GM21515 (cell line): ENCODE data around the gene GABRG3.
"Not testable (repeated sequence)": the region's sequence is repeated elsewhere in the genome, so short reads cannot be mapped to it uniquely, and the experiment has no call there.

Experiments
- ATAC-seq: cut with Tn5 transposase; IDR thresholded peaks from one replicate; pipeline ENCODE4 v1.9.1; 2021; ENCODE audit not compliant: unreplicated experiment

GABRG3 gene

DNA sequence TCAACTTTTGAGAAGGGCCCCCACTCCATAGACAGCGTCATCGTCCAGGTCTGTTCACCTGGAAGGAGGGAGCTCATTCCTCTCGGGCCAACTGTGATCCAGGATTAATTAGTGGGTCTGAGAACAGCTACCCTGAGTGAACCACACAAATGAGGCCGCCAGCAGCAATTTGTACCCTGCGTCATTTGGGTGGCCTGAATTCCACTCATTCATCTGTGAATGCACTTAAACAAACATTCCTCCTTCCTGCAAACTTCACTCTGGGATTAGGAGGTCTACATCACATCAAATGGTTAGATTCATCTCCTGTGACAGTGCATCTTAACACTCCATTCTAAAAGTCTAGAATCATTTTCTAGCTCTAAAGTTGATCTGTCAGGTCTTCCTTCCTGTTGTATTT lies 201.8 kb downstream of the GABRG3 start:
- ATAC-seq: no peak

DNA sequence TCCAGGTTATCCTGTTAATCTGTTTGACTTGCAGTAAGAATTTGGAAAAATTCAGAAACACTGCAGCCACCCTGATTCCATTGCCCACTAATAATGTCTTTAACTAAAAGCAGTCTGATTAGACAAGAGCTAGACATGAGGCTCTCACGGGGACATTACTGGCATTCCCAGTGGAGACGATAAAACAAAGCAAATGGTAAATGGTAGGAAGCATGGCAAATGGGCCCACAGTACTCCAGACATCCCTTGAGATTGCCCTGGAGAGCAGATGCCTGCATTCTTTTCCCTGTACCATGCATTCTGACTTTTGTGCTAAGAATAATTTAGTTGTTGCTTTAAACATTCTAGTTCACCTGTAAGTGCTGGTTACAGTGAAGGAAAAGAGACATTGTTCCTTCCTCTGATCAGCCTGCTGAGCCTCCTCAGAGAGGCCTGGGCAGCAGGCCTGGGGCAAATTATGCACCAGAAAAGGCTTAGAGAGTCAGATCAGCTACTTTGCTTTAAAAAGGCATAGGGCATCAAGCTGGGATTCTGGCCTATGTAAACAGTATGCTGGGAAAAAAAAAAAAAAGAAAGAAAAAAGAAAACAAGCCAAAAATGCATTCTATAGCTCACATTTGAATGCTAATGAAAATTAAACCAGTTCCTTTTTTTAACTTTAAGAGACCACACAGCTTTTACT lies 204.6 kb downstream of the GABRG3 start:
- ATAC-seq: no peak

DNA sequence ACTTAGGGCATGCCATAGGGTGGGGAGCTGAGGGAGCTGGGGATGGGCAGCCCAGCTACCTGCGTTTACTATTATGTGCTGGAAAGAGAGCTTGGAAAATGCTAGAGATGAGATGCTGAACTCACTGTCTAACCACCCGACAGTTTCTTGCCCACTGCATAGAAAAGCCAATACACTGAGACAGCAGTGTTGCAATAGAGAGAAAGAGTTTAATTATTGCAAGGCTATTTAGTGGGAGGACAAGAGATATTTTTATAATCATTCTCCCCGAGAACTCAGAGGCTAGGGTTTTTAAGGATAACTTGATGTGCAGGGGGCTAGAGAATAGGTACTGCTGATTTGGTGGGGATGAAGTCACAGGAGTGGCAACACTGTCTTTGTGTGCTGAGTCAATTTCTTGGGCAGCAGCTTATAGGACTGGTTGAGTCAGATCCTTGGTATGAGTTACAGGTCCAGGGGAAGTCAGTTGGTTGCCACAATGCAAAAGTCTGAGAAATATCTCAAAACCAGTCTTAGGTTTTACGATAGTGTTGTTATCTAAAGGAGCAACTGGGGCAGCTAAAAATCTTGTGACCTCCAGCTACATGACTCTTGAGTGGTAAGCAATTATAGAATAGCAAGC lies 205.9 kb downstream of the GABRG3 start:
- ATAC-seq: no peak

DNA sequence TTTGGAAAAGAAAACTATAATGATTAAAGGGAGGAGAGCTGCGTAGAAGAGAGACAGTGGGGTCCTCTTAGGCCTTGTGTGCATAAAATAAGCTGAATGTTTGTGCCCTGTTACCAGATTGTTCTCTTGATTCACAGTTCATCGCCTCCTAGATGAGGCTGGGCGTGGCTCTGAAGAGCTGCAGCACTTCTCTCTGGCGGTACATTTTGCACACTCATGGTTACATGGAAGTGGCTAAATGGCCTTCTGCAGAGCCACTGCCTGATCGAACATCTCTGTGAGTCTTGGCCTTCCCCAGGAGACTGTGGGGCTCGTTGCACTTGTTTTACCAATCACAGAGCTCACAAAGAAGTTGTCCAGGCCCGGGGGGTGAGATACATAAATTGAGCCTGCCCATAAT lies 208.8 kb downstream of the GABRG3 start:
- ATAC-seq: no peak

DNA sequence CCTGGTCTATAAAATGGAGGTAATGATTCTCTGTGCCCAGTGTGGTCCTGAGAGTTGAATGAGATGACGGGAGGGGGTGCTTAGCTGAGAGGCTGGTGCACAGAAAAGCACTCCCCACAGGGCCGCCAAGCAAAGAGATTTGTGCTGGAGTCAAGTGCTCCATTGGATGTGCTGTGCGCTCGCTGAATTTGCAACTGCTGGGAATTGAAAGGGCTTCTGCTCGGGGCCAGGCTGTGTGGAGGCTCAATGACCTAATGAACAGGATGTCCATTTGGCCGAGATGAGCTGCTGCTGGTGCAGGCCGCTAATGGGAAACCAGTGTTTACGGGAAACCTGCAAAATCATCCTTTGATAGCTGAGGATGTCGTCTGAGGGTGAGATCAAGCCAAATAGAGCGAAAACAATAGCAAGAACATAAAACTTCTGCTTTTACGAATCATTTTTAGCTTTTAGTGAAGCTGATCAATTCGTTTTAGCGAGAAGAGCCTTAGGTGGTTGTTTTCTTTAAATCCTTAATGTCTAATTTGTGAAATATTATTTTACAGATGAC lies 211.7 kb downstream of the GABRG3 start:
- no peak for ATAC-seq

DNA sequence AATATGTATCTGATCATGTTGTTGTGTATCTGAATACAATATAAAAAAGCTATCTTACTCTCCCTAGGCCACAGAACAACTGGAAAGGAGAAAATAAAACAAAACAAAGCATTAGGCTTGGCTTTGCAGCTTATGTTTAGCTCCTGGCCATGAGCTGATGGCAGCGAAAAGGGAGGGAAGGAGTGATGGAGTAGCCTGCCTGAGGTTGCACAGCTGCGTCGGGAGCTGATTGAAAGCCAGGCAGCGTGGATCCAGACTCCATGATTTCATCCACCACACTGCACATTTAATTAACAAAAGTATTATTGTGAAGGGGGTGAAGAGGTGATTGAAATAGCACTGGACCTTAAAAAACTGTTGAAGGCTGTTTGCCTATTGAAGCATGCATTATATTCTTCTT lies 212.2 kb downstream of the GABRG3 start:
- no peak for ATAC-seq

DNA sequence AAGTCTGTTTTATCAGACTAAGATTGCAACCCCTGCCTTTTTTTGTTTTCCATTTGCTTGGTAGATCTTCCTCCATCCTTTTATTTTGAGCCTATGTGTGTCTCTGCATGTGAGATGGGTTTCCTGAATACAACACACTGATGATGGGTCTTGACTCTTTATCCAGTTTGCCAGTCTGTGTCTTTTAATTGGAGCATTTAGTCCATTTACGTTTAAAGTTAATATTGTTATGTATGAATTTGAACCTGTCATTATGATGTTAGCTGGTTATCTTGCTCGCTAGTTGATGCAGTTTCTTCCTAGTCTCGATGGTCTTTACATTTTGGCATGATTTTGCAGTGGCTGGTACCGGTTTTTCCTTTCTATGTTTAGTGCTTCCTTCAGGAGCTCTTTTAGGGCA lies 220.5 kb downstream of the GABRG3 start:
- ATAC-seq: not testable (repeated sequence)

DNA sequence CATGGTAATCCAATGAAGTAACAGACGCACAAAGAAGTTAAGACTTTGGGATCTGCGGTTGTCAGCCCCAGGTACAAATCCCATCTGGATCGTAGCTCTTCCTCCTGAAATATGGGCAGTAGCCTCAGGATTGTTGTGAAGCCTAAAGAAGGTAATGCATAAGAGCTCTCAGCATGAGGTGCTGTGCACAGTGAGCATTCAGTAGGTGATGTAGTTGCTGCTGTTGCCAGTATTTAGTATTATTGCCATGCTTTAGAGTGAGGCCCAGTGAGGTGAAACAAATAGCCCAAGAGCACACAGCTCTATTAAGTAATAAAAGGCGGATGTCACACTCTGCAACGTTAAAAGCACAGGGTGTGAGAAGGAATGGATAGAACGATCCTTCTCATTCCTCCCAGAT lies 225.7 kb downstream of the GABRG3 start:
- no peak for ATAC-seq

DNA sequence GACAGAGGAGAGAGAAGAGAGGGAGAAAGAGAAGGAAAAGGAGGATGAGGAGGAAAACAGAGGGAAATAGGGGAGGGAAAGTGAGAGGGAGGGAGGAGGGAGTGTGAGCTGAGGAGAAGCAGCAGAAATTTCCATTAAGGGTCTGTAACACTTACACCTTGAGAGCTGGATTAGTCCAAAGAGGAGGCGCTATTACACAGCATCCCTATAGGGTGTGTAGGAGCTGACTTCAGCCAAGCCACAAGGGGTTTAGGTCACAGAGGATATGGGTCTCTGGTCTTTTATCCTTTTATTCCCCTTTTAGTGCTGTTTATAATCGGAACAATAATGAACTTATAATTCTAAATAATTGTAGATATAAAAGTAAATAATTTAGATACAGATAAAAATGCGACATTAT lies 230.4 kb downstream of the GABRG3 start:
- no peak for ATAC-seq

DNA sequence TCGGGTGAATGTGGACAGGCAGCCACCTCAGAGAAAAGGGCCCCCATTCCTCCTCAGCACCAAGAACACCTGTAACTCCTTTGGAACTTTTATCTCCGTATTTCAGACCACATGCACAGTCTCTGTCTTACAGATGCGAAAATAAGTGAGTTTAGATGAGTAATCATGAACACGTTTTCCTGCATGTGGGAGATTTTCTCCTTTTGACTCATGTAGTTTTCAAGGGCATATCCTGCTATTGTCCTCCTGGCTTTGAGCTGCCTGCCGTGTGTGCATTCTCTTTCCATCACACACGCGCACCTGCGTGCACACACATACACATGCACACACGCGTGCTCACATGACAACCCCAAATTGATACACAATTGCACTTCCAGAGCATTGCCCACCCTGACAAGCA lies 239.2 kb downstream of the GABRG3 start:
- no peak for ATAC-seq

DNA sequence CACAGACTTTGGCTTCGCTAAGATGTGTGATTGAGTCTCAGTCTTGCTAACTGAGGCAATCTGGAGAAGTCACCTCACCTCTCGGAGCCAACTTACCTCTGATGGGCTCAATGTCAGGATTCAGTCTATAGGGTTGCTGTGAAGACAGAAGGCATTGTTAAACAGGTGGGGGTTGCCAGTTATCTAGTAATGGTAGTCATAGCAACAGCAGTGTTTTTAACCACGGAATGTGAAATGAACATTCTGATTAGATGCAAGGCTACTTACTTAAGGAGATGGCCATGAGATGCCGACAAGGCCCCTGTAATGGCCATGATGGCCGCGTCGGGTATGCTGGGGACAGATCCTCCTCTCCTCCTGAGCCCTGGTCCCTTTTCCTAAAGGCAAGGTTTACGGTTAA lies 243.1 kb downstream of the GABRG3 start:
- no peak for ATAC-seq

DNA sequence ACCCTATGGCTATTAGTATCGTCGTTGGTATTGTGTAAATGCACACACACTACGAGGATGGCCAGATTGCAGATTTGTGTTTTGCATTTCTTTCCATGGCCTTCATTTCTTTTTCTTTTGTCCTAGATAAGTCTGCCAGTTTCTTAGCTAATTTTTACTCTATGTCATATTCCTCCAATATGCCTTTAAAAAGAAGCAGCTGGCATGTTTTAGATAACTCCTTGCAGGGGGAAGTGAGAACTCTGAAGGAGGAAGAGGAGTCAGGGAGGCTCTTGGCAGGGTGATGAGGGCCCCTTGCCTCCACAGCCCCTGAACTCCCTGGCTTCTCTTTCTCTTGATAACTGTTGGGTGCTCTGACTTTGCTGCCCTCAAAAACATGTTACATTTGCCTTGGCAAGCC lies 244.0 kb downstream of the GABRG3 start:
- no peak for ATAC-seq

DNA sequence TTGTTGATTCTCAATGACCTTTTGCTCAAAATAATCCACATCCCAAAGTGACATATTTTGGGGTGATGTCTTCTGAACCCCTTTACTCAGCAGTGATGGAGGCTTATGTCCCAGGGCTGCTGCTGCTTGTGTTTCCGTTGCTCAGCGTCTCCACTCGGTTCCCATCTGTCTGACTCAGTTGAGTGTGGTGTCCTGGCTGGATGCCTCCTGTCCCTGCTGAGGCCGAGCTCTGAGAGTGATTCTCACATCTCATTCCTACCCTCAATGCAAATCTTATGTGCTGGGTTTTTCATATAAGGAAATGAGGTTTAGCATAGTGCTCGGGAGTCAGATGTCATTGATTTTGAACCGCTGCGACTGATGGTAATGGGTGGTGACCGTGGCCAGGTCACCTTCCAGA lies 247.4 kb downstream of the GABRG3 start:
- ATAC-seq: no peak

DNA sequence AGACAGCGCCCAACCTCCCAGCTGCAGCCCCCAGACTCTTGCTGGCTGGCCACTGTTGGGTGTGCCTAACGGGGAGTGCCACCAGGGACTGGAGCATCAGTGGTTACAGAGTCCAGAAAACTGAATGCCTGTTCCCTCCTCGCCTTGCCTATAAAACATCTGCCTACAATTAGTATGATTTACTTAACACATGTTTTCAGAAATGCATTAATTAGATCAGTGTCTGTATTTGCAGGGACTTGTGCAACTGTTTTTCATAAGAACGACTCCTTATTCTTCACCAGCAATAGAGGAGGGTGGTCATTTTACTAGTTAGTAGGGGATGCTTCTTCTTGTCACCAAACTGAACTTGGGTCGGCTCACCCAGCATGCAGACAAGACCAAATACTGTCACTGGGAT lies 248.7 kb downstream of the GABRG3 start:
- no peak for ATAC-seq

DNA sequence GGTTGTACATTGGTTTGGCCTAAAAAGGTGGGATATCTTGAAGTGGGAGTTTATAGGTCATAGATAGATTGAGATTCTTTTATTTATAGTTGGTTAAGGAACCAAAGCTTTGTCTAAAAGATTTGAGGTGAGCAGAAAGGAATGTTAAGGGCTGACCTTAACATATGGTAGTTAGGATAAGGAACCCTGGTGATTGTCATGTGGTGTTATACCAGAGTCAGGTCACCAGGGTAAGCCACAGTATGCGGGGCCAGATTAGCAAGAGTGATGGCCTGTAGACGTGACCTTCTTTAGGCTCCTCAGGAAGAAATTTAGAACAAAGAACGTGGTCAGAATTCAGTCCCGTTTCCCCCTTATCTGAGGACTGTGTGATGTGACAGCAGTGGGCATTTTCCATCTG lies 249.2 kb downstream of the GABRG3 start:
- no peak for ATAC-seq

DNA sequence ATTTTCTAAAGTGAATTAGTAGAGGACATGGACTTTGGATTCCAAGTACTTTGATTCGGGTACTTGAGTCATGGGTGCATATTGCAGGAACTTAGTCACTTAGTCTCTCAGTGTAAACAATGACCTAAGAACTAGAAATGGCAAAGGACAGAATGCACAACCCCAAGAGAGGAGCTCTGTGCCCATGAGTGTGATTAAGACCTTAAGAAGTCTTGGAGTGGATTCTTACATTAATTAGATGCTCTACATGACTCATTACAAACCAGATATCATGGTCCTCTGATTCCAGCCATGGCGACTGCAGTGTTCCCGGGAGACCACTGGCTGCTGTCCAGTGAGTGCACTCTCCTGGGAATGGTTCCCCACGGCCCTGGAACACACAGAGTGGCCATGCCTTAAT lies 251.5 kb downstream of the GABRG3 start:
- ATAC-seq: no peak

DNA sequence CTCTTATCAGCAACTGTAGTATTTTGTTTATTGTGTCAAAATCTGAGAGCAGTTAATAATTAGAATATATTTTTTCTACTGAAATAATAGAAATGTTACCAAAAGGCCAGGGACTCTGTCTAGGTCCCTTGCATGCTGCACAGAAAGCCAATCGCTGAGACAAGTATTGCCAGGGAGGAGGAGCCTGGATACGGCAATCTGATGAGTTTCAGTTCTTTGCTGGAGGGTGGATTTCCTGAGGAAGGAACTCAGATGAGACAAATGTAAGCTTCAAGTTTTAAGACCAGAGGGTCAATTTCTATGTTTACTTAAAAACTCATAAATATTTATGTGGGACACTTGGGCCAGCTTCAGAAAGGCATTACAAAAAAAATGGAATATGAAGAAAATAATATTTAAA lies 252.2 kb downstream of the GABRG3 start:
- no peak for ATAC-seq

DNA sequence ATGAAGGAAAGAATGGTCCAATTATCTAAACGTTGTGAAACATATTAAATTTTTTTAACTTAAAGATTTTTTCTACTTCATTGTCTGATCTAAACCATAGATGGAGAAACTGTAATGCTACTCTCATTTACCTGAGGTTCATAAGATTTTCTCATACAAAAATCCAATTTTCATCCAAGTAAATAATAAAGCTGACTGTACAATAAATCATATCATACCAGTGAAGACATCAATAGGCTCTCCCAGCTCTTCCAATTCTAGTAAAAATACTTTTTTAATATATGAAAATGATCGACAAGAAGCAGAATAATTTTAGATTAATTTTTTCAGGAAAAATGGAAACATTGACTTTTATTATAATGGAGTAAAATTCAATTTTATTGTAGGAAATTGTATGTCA lies 260.8 kb downstream of the GABRG3 start:
- no peak for ATAC-seq

DNA sequence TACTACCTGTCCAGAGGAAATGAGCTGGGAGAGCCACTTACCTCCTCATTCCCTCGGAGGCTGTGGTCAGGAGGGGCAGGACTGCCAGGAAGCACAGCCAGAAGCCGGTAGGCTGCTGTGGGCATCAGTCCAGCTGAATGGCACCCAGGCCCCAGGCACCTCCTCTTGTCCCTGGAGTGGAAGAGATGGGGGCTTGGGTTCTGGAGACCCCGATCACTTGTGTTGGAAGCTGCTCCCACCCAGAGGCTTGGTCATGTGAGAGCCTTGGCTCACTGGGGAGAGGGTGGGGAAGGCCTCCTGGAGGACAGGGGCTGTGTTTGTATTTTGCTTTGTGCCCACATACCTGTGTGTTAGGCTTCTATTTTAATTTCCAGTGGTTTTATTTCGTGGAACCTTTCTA lies 261.9 kb downstream of the GABRG3 start:
- ATAC-seq: no peak

DNA sequence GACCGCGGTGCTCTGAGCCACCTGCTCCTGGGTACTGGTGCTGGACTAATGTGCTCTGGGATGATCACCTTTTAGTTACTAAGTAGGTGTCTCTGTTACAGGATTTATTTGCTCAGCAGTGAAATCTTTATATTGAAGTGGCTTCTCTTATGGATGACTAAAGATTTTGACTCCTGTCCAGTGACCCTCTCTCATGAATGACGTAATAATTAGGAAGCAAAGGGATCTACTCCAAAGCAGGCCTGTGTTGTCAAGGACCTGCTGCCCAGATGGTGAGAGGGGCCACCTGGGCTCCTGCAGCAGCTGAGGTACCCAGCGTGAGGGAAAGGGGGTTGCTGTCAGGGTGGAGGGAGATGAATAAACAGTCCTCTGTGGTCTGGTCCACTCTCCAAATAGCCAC lies 263.6 kb downstream of the GABRG3 start:
- no peak for ATAC-seq

DNA sequence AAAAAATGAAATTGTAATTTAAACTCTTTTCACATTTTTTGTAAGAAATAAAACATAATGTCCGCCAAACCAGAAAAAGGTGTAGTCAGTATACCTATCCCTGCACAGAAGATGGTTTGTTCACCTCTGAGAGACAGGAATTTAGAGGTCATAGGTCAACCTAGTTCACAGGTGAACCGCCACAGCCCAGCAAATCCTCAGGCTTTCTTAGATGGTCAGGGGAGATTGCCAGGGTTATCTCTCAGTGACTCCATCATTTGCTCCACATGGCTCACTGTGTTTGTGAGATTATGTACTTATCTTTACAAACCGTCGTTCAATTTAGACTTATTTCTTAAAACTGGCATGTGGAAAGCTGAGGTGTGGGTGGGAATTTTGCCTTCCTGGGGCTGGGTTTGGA lies 264.2 kb downstream of the GABRG3 start:
- ATAC-seq: no peak

DNA sequence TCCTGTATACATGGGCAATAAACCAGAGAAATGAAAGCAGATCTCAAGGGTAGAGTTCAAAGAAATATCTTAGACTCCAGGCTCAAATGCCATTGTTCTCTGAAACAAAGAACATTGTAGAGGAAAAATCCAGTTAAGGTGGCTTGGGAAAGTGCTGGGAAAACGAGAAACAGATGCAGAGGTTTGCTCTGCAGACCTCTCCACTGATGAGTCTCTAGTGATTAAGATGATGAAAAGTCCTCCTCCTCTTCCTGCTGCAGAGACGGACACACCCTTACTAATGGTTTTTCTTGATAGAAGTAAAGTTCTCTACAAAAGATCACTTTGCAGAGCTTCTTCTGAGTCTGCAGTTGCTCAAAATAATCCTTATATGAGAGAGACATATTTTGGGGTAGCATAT lies 264.7 kb downstream of the GABRG3 start:
- ATAC-seq: no peak
